SK-MEL-5 (cell line): Measurements from ENCODE around the gene CFAP298. TPM values are rescaled to one million over a fixed set of nuclear protein-coding genes. Genes with fewer than 3 reads are reported as not detected.
"Not testable (repeated sequence)": the region's sequence is repeated elsewhere in the genome, so short reads cannot be mapped to it uniquely, and the experiment has no call there.

Experiments used
- DNase-seq: peaks from one replicate; pipeline ENCODE4 v3.0.0-alpha.2; 2016; ENCODE audit warnings: low read depth, low spot score
- in situ Hi-C: cut with HindIII; loops from 2 replicates; pipeline ENCODE4 v1.10.0; 2016; ENCODE audit warnings: low sequenced_read_pairs, high pct_unique_total_duplicates, low pct_unique_long_range_greater_than_20kb
- total RNA-seq: library from RNA; depleted of rRNA; stranded (reverse); fragments of >200 nt; shearing (Covaris generic); gene quantifications from 2 replicates; pipeline ENCODE4 v1.2.3, GENCODE V29; 2014

The CFAP298 gene
- total RNA-seq, 1 experiment from 2014 or later: 55.3 TPM

GRCh38 chr21:32574946-32575925, 36.9 kb downstream of the CFAP298 start:
- DNase-seq: no peak
- in situ Hi-C loops: no loop called here

GRCh38 chr21:32572574-32573420, 39.4 kb downstream of the CFAP298 start:
- in situ Hi-C loops: no loop called here

GRCh38 chr21:32570456-32570855, 41.7 kb downstream of the CFAP298 start:
- peak; percentile 4 for DNase-seq
- in situ Hi-C loops: no loop called here

More at GRCh38 chr21:32572574-32573420, 39.4 kb downstream of the CFAP298 start:
- peak; percentile 32 for DNase-seq

DNA sequence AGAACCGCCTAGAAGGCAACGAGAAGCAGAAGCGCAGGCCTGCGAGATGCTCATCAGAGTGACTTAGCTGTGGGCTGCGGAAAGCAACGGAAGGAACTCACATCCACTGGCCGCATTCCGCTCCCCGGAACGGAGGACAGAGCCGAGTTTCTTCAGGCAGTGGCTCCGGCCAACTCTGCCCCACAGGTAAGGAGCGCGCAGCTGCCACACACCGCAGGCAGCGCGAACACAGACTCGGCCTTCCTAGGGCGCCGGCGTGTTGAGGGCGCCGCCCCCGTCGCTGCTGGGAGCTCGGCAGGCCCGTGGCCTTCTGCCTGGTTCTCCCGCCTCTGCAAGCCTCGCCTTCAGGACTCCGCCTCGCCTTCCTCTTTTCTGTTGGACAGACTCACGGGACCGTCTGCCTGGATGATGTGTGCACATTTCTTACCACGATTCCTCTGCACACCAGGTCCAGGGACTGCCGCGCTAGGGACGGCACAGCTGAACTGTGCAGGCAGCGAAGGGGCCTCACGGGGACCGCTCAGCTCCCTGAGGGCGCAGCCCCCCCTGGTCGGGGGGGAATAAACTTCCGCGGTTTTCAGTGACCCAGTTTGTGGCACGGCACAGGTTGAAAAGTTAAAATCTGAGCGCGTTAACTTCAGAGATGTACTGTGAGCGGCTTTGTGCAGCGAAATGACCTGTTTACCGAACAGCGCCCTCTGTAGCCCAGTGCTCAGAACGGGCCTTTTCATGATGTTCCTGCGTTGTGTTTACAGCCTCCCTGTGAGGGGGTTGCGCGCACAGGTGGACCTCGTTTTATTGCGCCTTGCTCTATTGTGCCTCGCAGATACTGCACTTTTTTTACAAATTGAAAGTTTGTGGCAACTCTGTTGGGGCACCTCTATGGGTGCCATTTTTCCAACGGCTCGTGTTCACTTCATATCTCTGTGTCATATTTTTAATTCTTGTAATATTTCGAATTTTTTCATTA, 42.6 kb downstream of the CFAP298 start:
- in situ Hi-C loops: no loop called here
- peak; percentile 74 for DNase-seq

DNA sequence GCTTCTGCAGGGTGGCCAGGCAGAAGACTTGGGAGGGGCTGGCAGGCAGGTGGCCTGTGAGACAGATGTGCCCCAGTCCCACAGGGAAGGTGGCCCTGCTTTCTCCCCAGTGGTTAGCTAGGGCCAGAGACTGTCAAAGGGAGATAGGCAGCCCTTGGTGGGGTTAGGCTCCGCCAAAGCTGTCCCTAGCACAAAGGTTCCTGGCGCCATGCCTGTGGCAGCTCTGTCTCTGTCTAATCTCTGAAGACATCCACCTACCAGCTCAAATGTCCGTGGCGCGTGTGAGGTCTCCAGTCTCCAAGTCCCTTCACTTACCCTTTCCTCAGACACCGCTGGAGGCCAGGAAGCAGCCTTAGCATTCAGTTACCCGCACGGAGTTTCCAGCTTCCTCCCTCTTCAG, 44.6 kb downstream of the CFAP298 start:
- in situ Hi-C loops: no loop called here
- no peak for DNase-seq

DNA sequence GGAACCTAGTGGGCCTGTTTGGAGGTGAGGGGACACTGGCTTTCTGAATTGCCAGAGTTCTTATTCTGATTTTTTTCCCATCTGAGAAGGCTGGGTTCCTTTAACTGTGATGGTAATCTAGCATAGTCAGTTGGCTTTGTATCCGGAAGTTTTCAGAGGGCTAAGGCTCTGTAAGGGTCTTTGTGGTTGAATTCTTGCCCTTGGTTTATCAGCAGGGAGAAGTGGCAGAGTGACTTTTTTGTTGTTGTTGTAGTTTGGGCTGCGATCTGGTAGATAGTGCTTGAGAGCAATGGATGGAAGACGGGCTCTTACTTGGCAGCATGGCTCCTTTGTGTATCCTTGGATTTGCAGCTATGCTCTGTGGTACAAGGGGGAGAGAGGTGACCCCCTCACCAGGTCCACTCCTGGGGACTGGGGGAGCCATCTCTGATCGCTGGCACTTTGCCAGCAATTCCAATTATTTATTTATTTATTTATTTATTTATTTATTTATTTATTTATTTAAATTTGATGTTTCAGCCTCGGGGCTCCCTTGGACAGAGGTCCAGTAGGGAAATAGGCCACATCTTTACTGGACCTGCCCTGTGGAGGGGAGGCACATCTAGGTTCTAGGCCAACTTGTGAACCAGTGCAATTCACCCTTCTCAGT, 45.3 kb downstream of the CFAP298 start:
- DNase-seq: no peak
- in situ Hi-C loops: no loop called here

DNA sequence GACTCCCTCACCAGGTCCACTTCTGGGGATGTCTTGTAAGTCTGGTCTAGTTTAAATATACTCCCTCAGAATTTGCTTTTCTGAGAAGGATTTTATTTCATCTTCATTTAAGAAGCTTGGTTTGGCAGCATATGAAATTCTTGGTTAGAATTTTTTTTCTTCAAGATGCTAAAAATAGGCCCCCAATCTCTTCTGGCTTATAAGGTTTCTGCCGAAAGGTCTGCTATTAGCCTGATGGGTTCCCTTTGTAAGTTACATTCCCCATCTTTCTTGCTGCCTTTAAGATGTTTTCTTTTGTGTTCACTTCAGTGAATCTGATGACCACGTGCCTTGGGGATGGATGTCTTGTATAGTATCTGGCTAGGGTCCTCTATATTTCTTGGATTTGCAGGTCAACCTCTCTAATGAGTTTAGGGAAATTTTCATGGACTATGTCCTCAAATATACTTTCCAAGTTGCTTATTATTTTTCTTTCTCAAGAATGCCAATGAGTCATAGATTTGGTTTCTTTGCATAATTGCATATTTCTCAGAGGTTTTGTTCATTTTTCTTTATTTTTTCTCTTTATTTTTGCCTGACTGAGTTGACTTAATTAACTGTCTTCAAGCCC, 46.2 kb downstream of the CFAP298 start:
- no peak for DNase-seq
- in situ Hi-C loops: no loop called here

GRCh38 chr21:32562915-32563314, 49.3 kb downstream of the CFAP298 start:
- peak; percentile 16 for DNase-seq
- in situ Hi-C loops: no loop called here

DNA sequence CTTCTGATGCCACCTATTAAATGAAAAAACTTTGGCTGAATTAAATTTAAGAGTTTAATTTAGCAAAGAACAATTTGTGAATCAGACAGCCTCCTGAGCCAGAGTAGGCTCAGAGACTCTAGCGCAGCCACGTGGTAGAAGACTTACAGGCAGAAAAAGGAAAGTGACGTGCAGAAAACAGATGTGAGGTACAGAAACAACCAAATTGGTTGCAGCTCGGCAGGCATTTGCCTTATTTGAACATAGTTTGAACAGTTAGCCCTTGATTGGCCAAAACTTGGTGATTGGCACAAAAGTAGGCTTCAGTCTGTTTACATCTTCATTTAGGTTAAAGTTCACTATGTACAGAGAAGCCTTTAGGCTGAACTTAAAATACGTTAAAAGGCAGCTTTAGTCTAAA, 49.8 kb downstream of the CFAP298 start:
- DNase-seq: peak; percentile 70

DNA sequence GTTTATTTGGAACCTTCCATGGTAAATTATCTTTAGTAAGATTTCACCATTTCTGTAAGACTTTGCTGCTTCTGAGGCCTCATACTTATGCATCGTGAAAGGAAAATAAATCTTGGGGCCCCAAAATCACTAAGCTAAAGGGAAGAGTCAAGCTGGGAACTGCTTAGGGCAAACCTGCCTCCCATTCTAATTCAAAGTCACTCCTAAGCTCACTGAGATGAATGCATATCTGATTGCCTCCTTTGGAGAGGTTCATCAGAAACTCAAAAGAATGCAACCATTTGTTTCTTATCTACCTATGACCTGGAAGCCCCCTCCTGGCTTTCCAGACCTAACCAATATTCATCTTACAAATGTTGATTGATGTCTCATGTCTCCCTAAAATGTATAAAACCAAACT, 50.7 kb downstream of the CFAP298 start:
- in situ Hi-C loops, DNase-seq: not testable (repeated sequence)

More for the DNA sequence above, 49.8 kb downstream of the CFAP298 start:
- in situ Hi-C loops: no loop called here

GRCh38 chr21:32560896-32561295, 51.3 kb downstream of the CFAP298 start:
- no peak for DNase-seq
- in situ Hi-C loops: no loop called here

GRCh38 chr21:32559006-32559610, 53.1 kb downstream of the CFAP298 start:
- in situ Hi-C loops: no loop called here
- DNase-seq: no peak

GRCh38 chr21:32558106-32558505, 54.1 kb downstream of the CFAP298 start:
- in situ Hi-C loops: no loop called here
- DNase-seq: no peak

DNA sequence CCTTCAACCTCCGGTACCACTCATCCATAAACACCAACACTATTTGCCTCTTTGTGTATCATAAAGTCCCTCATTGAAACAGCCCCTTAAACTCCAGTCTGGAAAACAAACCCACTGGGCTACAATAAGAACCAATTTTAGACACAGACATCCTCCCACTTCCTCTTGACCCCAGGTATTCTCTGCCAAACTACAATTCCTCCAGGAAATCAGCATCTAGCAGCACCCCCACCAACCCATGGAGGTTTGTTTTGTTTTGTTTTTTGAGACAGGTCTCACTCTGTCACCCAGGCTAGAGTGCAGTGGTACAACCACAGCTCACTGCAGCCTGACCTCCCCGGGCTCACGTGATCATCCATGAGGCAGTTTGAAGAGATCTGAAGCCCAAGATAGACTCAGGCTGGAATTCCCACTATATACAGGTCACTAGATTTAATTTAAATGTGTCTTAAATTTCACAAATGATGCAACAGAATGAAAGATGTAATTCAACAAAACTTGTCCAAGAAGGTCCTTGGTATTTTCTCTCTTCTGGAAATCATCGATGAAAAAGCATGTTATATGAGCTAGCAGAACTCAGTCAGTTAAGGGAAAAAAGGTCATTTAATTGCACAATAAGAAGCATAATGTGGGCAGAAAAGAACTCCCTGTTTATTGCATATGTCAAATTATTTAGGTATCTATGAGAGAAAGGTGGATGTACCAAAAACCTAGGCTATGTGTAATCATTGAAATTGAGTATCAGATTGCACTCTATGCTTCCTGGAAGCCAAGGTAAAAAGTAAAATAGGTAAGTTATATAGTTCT, 57.1 kb downstream of the CFAP298 start:
- in situ Hi-C loops: no loop called here

GRCh38 chr21:32549886-32550285, 62.3 kb downstream of the CFAP298 start:
- no peak for DNase-seq
- in situ Hi-C loops: no loop called here

More for the DNA sequence above, 57.1 kb downstream of the CFAP298 start:
- no peak for DNase-seq
